ENCODE measurements around the gene CAPN11. TPM values are rescaled to one million over a fixed set of nuclear protein-coding genes. Genes with fewer than 3 reads are reported as not detected.

CAPN11 gene
- total RNA-seq, 4 donors from 2014 or later: 0.42 TPM; not detected in 3

- intact Hi-C loops (cut with DNase I; ENCODE audit: low total_unique reads) (no loop called here), in situ Hi-C loops (cut with MboI; ENCODE audit: low sequenced_read_pairs in 4 of 4) (loop anchor here in 2 of 4 donors (10.0 to 25.0 kb wide), 2 partner anchors 58 to 121 kb away; no protein-coding TSS in a partner anchor)
- Histone ChIP-seq H3K4me1 (peaks cover 61 to 65% of the 10 kb centered on the region in 2 donors), H3K36me3 (peaks cover 0 to 8% of the 10 kb centered on the region in 2 donors), H3K9me3 (no peaks in the 10 kb centered on the region), H3K27me3 (no peaks in the 10 kb centered on the region), H3K27ac (peak overlapping the region; percentile 95 to 99 (median 98)), H3K4me3 (no peak overlapping the region)
- DNase-seq (peak in 1 of 2 donors; percentile 16), ATAC-seq (no peak)
- TF ChIP-seq CTCF (IDR thresholded peaks at IDR 0.05 in 4 of 5, conservative IDR thresholded peaks at IDR 0.05 in 1 of 5): no peak
- no peak for TF ChIP-seq POLR2A (IDR thresholded peaks at IDR 0.05)
Observed at GRCh38 chr6:44232676-44233566, 74.3 kb downstream of the CAPN11 start.

GRCh38 chr6:44233567-44234100 lies 75.0 kb downstream of the CAPN11 start:
- Histone ChIP-seq H3K9me3 (no peaks in the 10 kb centered on the region), H3K27me3 (no peaks in the 10 kb centered on the region), H3K27ac (peak overlapping the region; percentile 95 to 99 (median 98)), H3K36me3 (peaks cover 0 to 8% of the 10 kb centered on the region in 2 donors), H3K4me1 (peaks cover 59 to 64% of the 10 kb centered on the region in 2 donors), H3K4me3 (no peak overlapping the region)
- ATAC-seq: no peak
- in situ Hi-C loops (cut with MboI; ENCODE audit: low sequenced_read_pairs in 4 of 4) (loop anchor here in 2 of 4 donors (10.0 to 25.0 kb wide), 2 partner anchors 59 to 121 kb away; no protein-coding TSS in a partner anchor), intact Hi-C loops (cut with DNase I; ENCODE audit: low total_unique reads) (loop anchor here (1.0 kb wide), 3 partner anchors 12 to 61 kb away; partner anchors contain the start of gene SLC35B2)
- TF ChIP-seq POLR2A (IDR thresholded peaks at IDR 0.05) (no peak), CTCF (IDR thresholded peaks at IDR 0.05 in 4 of 5, conservative IDR thresholded peaks at IDR 0.05 in 1 of 5) (no peak)
- DNase-seq: no peak

Other genes starting within 250 kb of the CAPN11 start
- gene MRPL14, start 31.4 kb upstream of the CAPN11 start, total RNA-seq: 100 to 1,000 TPM; 100 to 180 (median 152) TPM
- gene TMEM63B, start 31.3 kb upstream of the CAPN11 start, total RNA-seq: 10 to 100 TPM; 27.2 to 71.9 (median 43.7) TPM
- gene MYMX, start 58.1 kb downstream of the CAPN11 start, total RNA-seq: not detected
- 10 to 100 TPM; 18.3 to 95.5 (median 40.8) TPM for gene SLC29A1, start 64.8 kb downstream of the CAPN11 start, total RNA-seq
- gene HSP90AB1, start 88.3 kb downstream of the CAPN11 start, total RNA-seq: 1,000 to 10,000 TPM in 2 of 4 donors, 100 to 1,000 TPM in 2; 878 to 1,576 (median 1,106) TPM
- 10 to 100 TPM; 14.9 to 35.9 (median 21.4) TPM for gene SLC35B2, start 98.7 kb downstream of the CAPN11 start, total RNA-seq
- gene NFKBIE, start 106.7 kb downstream of the CAPN11 start, total RNA-seq: 10 to 100 TPM in 2 of 4 donors, 1 to 10 TPM in 2; 4.1 to 11.1 (median 10.0) TPM
- gene TMEM151B, start 111.6 kb downstream of the CAPN11 start, total RNA-seq: under 1 TPM in 1 of 4 donors, not detected in 3; 0.11 TPM
- 1 to 10 TPM; 3.9 to 6.3 (median 4.5) TPM for gene AARS2, start 154.5 kb downstream of the CAPN11 start, total RNA-seq
- not detected for gene SPATS1, start 183.8 kb downstream of the CAPN11 start, total RNA-seq
- gene CDC5L, start 228.9 kb downstream of the CAPN11 start, total RNA-seq: 10 to 100 TPM; 26.3 to 30.3 (median 27.7) TPM

Measured in gastrocnemius medialis (tissue), 4 donors.